Endothelial cell of umbilical vein (primary cell): ENCODE data around the gene LRRC47. TPM values are rescaled to one million over a fixed set of nuclear protein-coding genes. Genes with fewer than 3 reads are reported as not detected.
A peak's percentile ranks its signal among the peaks of the same experiment; 100 is the strongest.

Experiments
- BruUV-seq: library from RNA; stranded (reverse); fragments of 400-500 nt; replicated peaks from 2 replicates; lab custom pipeline; 2021; lab: Mats Ljungman, UMichigan
- CTCF ChIA-PET: fragments of 300-600, 350-600 bp; sonication (Branson Sonifier 250); formaldehyde crosslinking; loops from one replicate; lab custom pipeline; 2021; ENCODE audit warnings: antibody characterized with exemption, inconsistent platforms; lab: Charles Lee
- POLR2A ChIA-PET: fragments of 300-600, 350-600 bp; sonication (Branson Sonifier 250); formaldehyde crosslinking; loops from one replicate; lab custom pipeline; 2021; ENCODE audit warnings: antibody characterized with exemption, inconsistent platforms; lab: Charles Lee
- DNase-seq: peaks from one replicate; pipeline ENCODE4 v3.0.0-alpha.2; 2011; ENCODE audit warnings: low read depth, low spot score
- FAIRE-seq: peaks from 2 replicates; lab custom pipeline; 2011; peaks lifted over from hg19 to GRCh38; lab: Jason Lieb, UNC
- H2AFZ ChIP-seq: 2 replicates; pipeline ENCODE4 v1.6.0; 2012; ENCODE audit warnings: low read depth, low read length, control low read depth, inconsistent platforms
- H3K27ac ChIP-seq: 2 replicates; pipeline ENCODE4 v1.5.1; 2011; ENCODE audit warnings: low read depth, mild to moderate bottlenecking, control low read depth, low read length, moderate library complexity; ENCODE audit not compliant: insufficient read depth
- H3K27me3 ChIP-seq, 2 experiments: 2 replicates each; pipeline versions ENCODE4 v1.6.0 to v1.6.1; 2011; ENCODE audit warnings: low read length in 2 of 2, mixed read lengths in 1 of 2; ENCODE audit not compliant: control insufficient read depth in 2 of 2, insufficient read depth in 2 of 2
- H3K36me3 ChIP-seq, 2 experiments: 2 replicates in 1 of 2; 3 replicates in 1 of 2; pipeline ENCODE4 v1.5.1; 2011; ENCODE audit warnings: low read length in 2 of 2, mild to moderate bottlenecking in 1 of 2, moderate library complexity in 1 of 2; ENCODE audit not compliant: control insufficient read depth in 2 of 2, insufficient read depth in 2 of 2; ENCODE audit errors: extremely low read depth in 1 of 2
- H3K4me1 ChIP-seq: 3 replicates; pipeline ENCODE4 v1.5.1; 2011; ENCODE audit warnings: mild to moderate bottlenecking, low read length; ENCODE audit not compliant: control insufficient read depth, insufficient read depth; ENCODE audit errors: extremely low read depth
- H3K4me2 ChIP-seq: 2 replicates; pipeline ENCODE4 v1.6.1; 2011; ENCODE audit warnings: low read length, control low read depth, mixed read lengths; ENCODE audit not compliant: insufficient read depth
- H3K4me3 ChIP-seq, 3 experiments: fragments of 200-600 bp in 1 of 3; sonication (generic), shearing (Covaris generic) in 1 of 3; replicated peaks in 1 of 3; 2 replicates each; pipeline ENCODE4 v1.5.1; 2011 to 2016; ENCODE audit warnings: control low read depth in 3 of 3, low read length in 3 of 3, mild to moderate bottlenecking in 2 of 3, inconsistent platforms in 1 of 3, low read depth in 1 of 3, moderate library complexity in 1 of 3; ENCODE audit not compliant: insufficient read depth in 1 of 3
- H3K79me2 ChIP-seq: 2 replicates; pipeline ENCODE4 v1.6.0; 2012; ENCODE audit warnings: low read length, inconsistent platforms; ENCODE audit not compliant: control insufficient read depth, insufficient read depth
- H3K9ac ChIP-seq: replicated peaks from 2 replicates; pipeline ENCODE3; 2011; ENCODE audit warnings: low read length, control low read depth; ENCODE audit not compliant: insufficient read depth; ENCODE audit errors: extremely low read depth
- H3K9me1 ChIP-seq: replicated peaks from 3 replicates; pipeline ENCODE4 v1.6.0; 2011; ENCODE audit warnings: mild to moderate bottlenecking, low read length; ENCODE audit not compliant: control insufficient read depth, insufficient read depth; ENCODE audit errors: extremely low read depth
- H3K9me3 ChIP-seq: replicated peaks from 2 replicates; pipeline ENCODE4 v1.5.1; 2012; ENCODE audit warnings: low read length, inconsistent platforms; ENCODE audit not compliant: control insufficient read depth, insufficient read depth
- H4K20me1 ChIP-seq: replicated peaks from 2 replicates; pipeline ENCODE3; 2011; ENCODE audit warnings: mild to moderate bottlenecking, low read length; ENCODE audit not compliant: control insufficient read depth, insufficient read depth; ENCODE audit errors: extremely low read depth
- EZH2 ChIP-seq: IDR thresholded peaks from 2 replicates; pipeline ENCODE4 v1.6.1; 2012; ENCODE audit warnings: borderline replicate concordance, low read depth, mild to moderate bottlenecking, moderate library complexity, low read length, inconsistent platforms; ENCODE audit not compliant: severe bottlenecking
- GATA2 ChIP-seq: IDR thresholded peaks from 2 replicates; pipeline ENCODE4 v1.7.0; 2011; ENCODE audit warnings: low read depth, mild to moderate bottlenecking, moderate library complexity, mixed read lengths, low read length; ENCODE audit not compliant: insufficient read length, insufficient read depth
- JUN ChIP-seq: IDR thresholded peaks from 2 replicates; pipeline ENCODE4 v1.6.1; 2011; ENCODE audit warnings: borderline replicate concordance, low read depth; ENCODE audit not compliant: insufficient read length, insufficient read depth
- MYC ChIP-seq: IDR thresholded peaks from one replicate; pipeline ENCODE4 v1.6.1; 2011; ENCODE audit warnings: mild to moderate bottlenecking, low read depth, low read length
- POLR2AphosphoS5 ChIP-seq: IDR thresholded peaks from 2 replicates; pipeline ENCODE4 v1.6.1; 2012; ENCODE audit warnings: low read depth, mild to moderate bottlenecking, control low read depth, low read length, moderate library complexity; ENCODE audit not compliant: insufficient read depth
- dilution Hi-C: fragments of 300-500 bp; cut with MboI; formaldehyde crosslinking; loops from one replicate; pipeline ENCODE4 v1.15.0; 2019; ENCODE audit warnings: low sequenced_read_pairs; ENCODE audit not compliant: extremely low pct_ligation_motif_present
- intact Hi-C: fragments of 100-400 bp; cut with micrococcal nuclease; formaldehyde crosslinking; loops from one replicate; pipeline ENCODE4 v1.10.0; 2022
- polyA plus RNA-seq, 4 experiments: library from polyadenylated mRNA; depleted of rRNA in 3 of 4; stranded (reverse) in 3 of 4; unstranded in 1 of 4; fragments of >200 nt; gene quantifications; 2 replicates each; pipeline versions ENCODE4 v1.2.1 to v1.2.3, GENCODE V29; 2011 to 2012; ENCODE audit warnings: missing spikeins in 1 of 4
- total RNA-seq: library from RNA; stranded (reverse); gene quantifications from 2 replicates; pipeline ENCODE4 v1.2.3, GENCODE V29; 2021

Gene LRRC47
- total and polyA plus RNA-seq, 2 donors (not counting 3 experiments of a cell fraction or from before 2014, with no cell fraction given) = 23.7 to 42.5 TPM

DNA sequence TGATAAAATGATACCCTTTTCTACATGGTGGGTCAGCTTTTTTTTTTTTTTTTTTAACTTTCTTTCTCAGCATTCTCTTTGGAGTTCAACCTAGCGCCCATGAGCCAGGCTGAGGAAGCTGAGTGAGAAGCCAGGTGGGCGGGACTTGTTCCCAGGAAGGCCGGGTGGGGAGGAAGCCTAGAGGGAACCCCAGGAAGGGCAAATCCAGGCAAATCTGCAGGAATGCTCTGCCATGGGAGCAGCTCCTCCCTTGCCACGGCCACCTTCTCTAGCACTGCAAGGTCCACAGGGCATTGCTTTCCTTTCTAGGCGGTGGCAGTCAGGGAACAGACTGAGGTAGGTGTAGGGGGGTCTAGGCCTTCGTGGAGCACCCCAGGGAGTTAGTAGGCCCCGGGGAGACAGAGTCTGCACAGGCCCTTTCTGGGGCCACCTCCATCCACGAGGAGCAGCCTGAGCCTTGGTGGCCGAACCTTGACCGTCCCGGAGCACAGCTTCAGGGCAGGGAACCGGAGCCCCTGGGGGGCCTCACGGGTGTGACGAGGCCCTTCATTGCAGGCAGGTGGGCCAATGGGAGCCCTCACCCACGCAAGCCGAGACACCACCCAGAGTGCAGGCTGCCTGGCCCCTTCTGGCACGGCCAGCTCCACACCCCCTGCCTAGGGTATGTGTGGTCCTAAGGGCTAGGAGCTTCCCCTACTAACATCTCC, 62.3 kb downstream of the LRRC47 start:
- Histone ChIP-seq H3K27ac (no peak overlapping the region), H3K9ac (no peak overlapping the region), H3K4me2 (no peak overlapping the region), H3K36me3 (peaks cover 4 to 11% of the 10 kb centered on the region in 2 experiments), H3K9me3 (no peaks in the 10 kb centered on the region), H3K27me3 (no peaks in the 10 kb centered on the region), H4K20me1 (no peaks in the 10 kb centered on the region), H3K4me1 (no peaks in the 10 kb centered on the region), H3K4me3 (no peak overlapping the region), H3K9me1 (no peaks in the 10 kb centered on the region), H3K79me2 (no peaks in the 10 kb centered on the region), H2AFZ (no peak overlapping the region)
- ChIA-PET CTCF (interaction anchor here (0.8 to 3.5 kb wide), 3 partner anchors 9 to 281 kb away, joined by 3 to 25 read pairs (median 3); no protein-coding TSS in a partner anchor), POLR2A (no interaction called here)
- intact Hi-C loops = no loop called here
- FAIRE-seq (no peak), DNase-seq (no peak)
- TF ChIP-seq GATA2 (no peak), EZH2 (no peak), MYC (no peak), JUN (no peak)
- dilution Hi-C loops = no loop called here
- no TSS peak for BruUV-seq

DNA sequence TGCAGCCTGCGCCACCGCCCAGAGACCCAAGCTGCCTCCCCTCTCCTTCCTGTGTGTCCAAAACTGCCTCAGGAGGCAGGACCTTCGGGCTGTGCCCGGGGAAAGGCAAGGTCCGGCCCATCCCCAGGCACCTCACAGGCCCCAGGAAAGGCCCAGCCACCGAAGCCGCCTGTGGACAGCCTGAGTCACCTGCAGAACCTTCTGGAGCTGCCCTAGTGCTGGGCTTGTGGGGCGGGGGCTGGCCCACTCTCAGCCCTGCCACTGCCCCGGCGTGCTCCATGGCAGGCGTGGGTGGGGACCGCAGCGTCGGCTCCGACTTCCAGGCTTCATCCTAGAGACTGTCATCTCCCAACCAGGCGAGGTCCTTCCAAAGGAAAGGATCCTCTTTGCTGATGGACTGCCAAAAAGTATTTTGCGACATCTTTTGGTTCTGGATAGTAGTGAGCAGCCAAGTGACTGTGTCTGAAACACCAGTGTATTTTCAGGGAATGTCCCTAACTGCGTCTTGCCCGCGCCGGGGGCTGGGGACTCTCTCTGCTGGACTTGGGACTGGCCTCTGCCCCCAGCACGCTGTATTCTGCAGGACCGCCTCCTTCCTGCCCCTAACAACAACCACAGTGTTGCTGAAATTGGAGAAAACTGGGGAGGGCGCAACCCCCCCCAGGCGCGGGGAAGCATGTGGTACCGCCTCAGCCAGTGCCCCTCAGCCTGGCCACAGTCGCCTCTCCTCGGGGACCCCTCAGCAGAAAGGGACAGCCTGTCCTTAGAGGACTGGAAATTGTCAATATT, 63.0 kb downstream of the LRRC47 start:
- Histone ChIP-seq H3K4me2 (no peak overlapping the region), H3K4me1 (no peaks in the 10 kb centered on the region), H4K20me1 (no peaks in the 10 kb centered on the region), H3K36me3 (peaks cover 0 to 8% of the 10 kb centered on the region in 2 experiments), H3K9ac (no peak overlapping the region), H3K4me3 (no peak overlapping the region), H3K9me1 (no peaks in the 10 kb centered on the region), H3K79me2 (no peaks in the 10 kb centered on the region), H3K9me3 (no peaks in the 10 kb centered on the region), H3K27ac (no peak overlapping the region), H3K27me3 (no peaks in the 10 kb centered on the region), H2AFZ (peak overlapping the region; percentile 1)
- DNase-seq (no peak), FAIRE-seq (no peak)
- no TSS peak for BruUV-seq
- dilution Hi-C loops = no loop called here
- intact Hi-C loops = no loop called here
- ChIA-PET CTCF (interaction anchor here (1.0 to 3.5 kb wide), 2 partner anchors 9 to 34 kb away, joined by 3 to 25 read pairs; no protein-coding TSS in a partner anchor), POLR2A (no interaction called here)
- TF ChIP-seq EZH2 = peak; percentile 44
- no peak for TF ChIP-seq POLR2AphosphoS5
